Measurements from ENCODE around the gene P2RX4.

P2RX4 gene

GRCh38 chr12:121283388-121283787 lies 73.5 kb downstream of the P2RX4 start:
- Histone ChIP-seq H3K4me3 (replicated peaks; ENCODE audit: low read depth, low read length) (no peak overlapping the region), H3K27me3 (replicated peaks; ENCODE audit: control insufficient read depth, insufficient read depth, low read length) (no peaks in the 10 kb centered on the region), H3K36me3 (ENCODE audit: control insufficient read depth, insufficient read depth, low read length) (peaks cover 3% of the 10 kb centered on the region)
- DNase-seq (ENCODE audit: extremely low read depth, insufficient read length): no peak
- no peak for TF ChIP-seq CTCF (IDR thresholded peaks at IDR 0.05; ENCODE audit: insufficient read depth, low read length, poor library complexity, severe bottlenecking)
